Mucosa of descending colon (tissue), 3 donors: Measurements from ENCODE around the gene KRT85. TPM values are rescaled to one million over a fixed set of nuclear protein-coding genes. Genes with fewer than 3 reads are reported as not detected.

Experiments used
- ATAC-seq: fragments of 200-7000 bp; cut with Tn5 transposase; one replicate; pipeline ENCODE4 v1.9.1; 2020; ENCODE audit warnings: mild to moderate bottlenecking, moderate library complexity
- DNase-seq, 3 donors: peaks; one replicate each; pipeline ENCODE4 v3.0.0-alpha.2; 2020
- H3K36me3 ChIP-seq: fragments of 200-600 bp; one replicate; pipeline ENCODE4 v1.8.0; 2021; ENCODE audit warnings: low read depth, mild to moderate bottlenecking
- H3K4me1 ChIP-seq: fragments of 200-600 bp; one replicate; pipeline ENCODE4 v1.8.0; 2021; ENCODE audit warnings: low read depth, mild to moderate bottlenecking
- H3K4me3 ChIP-seq: fragments of 200-600 bp; one replicate; pipeline ENCODE4 v1.8.0; 2021; ENCODE audit warnings: mild to moderate bottlenecking
- H3K9me3 ChIP-seq: fragments of 200-600 bp; one replicate; pipeline ENCODE4 v1.8.0; 2021; ENCODE audit warnings: mild to moderate bottlenecking
- CTCF ChIP-seq: fragments of 200-600 bp; IDR thresholded peaks from one replicate; pipeline ENCODE4 v1.8.0; 2022; ENCODE audit warnings: antibody characterized with exemption, mild to moderate bottlenecking
- intact Hi-C, 2 donors: fragments of 100-400 bp; cut with DNase I in 1 of 2; cut with micrococcal nuclease in 1 of 2; formaldehyde crosslinking; loops; one replicate each; pipeline versions ENCODE4 v1.11.0 to v1.11.1; 2022; cut with DNase I, micrococcal nuclease
- total RNA-seq, 3 donors: library from RNA; stranded (reverse); fragmentation: NEBNext Ultra II Directional in 2 of 3; extraction: Animal tissue kit (Norgen Biotek cat#: 25700) in 2 of 3; gene quantifications; one replicate each; pipeline versions ENCODE4 v1.2.1 to v1.2.4, GENCODE V29; 2021 to 2023
- donor health status: DM: no; HTN: no; CAD: no; lungs with moderate emphysema.
- donor health status: DM: no; HTN: no; CAD: no.
- donor health status: DM: no; HTN: yes; CAD: no.

KRT85 gene
- total RNA-seq, 3 donors from 2014 or later = not detected

GRCh38 chr12:52379536-52379935 lies 12.3 kb upstream of the KRT85 start:
- H3K9me3 ChIP-seq = no peaks in the 10 kb centered on the region
- intact Hi-C loops = loop anchor here (10.0 kb wide), 1 partner anchor 125 kb away; no protein-coding TSS in a partner anchor
- no peak for ATAC-seq

GRCh38 chr12:52378091-52378490 lies 10.8 kb upstream of the KRT85 start:
- intact Hi-C loops = loop anchor here (10.0 kb wide), 1 partner anchor 127 kb away; no protein-coding TSS in a partner anchor
- TF ChIP-seq CTCF = no peak
- no peak overlapping the region for H3K4me3 ChIP-seq
- no peak for ATAC-seq
- no peaks in the 10 kb centered on the region for H3K36me3 ChIP-seq
- H3K4me1 ChIP-seq = no peaks in the 10 kb centered on the region
- H3K9me3 ChIP-seq = no peaks in the 10 kb centered on the region
- DNase-seq = no peak

More at GRCh38 chr12:52379536-52379935, 12.3 kb upstream of the KRT85 start:
- H3K36me3 ChIP-seq = no peaks in the 10 kb centered on the region
- H3K4me3 ChIP-seq = no peak overlapping the region
- H3K4me1 ChIP-seq = no peaks in the 10 kb centered on the region
- no peak for DNase-seq
- no peak for TF ChIP-seq CTCF

GRCh38 chr12:52377266-52377665 lies 10.0 kb upstream of the KRT85 start:
- H3K36me3 ChIP-seq = no peaks in the 10 kb centered on the region
- DNase-seq = no peak
- intact Hi-C loops = loop anchor here (10.0 kb wide), 1 partner anchor 128 kb away; no protein-coding TSS in a partner anchor
- H3K9me3 ChIP-seq = no peaks in the 10 kb centered on the region
- no peak for TF ChIP-seq CTCF
- H3K4me3 ChIP-seq = no peak overlapping the region
- no peaks in the 10 kb centered on the region for H3K4me1 ChIP-seq
- no peak for ATAC-seq

- Histone ChIP-seq H3K36me3 (no peaks in the 10 kb centered on the region), H3K9me3 (no peaks in the 10 kb centered on the region), H3K4me3 (no peak overlapping the region), H3K4me1 (no peaks in the 10 kb centered on the region)
- ATAC-seq (peak; percentile 90), DNase-seq (peak in 2 of 3 donors; percentile 83 to 90)
- intact Hi-C loops = loop anchor here (10.0 kb wide), 1 partner anchor 132 kb away; no protein-coding TSS in a partner anchor
- peak; percentile 60 for TF ChIP-seq CTCF
These were observed 5.2 kb upstream of the KRT85 start for GRCh38 chr12:52372216-52373154.

- Histone ChIP-seq H3K4me1 (no peaks in the 10 kb centered on the region), H3K9me3 (no peaks in the 10 kb centered on the region), H3K36me3 (no peaks in the 10 kb centered on the region), H3K4me3 (no peak overlapping the region)
- ATAC-seq (no peak), DNase-seq (no peak)
- intact Hi-C loops = loop anchor here (10.0 kb wide), 1 partner anchor 133 kb away; no protein-coding TSS in a partner anchor
- no peak for TF ChIP-seq CTCF
These were observed 4.4 kb upstream of the KRT85 start for GRCh38 chr12:52371716-52372115.
